ENCODE results near the gene LYAR.

DNA sequence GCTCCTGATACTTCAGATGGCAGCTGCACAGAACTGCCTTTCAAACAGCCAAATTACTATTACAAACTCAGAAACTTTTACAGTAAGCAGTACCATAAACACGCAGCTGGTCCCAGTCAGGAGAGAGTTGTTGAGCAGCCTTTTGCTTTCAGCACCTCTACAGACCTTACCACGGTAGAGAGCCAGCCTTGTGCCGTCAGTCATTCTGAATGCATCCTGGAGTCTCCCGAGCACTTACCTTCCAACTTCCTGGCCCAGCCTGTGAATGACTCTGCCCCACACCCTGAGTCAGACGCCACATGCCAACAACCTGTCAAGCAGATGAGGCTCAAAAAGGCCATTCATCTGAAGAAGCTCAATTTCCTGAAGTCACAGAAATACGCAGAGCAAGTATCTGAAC lies 12.5 kb upstream of the LYAR start:
- TF ChIP-seq, protein P1, sequence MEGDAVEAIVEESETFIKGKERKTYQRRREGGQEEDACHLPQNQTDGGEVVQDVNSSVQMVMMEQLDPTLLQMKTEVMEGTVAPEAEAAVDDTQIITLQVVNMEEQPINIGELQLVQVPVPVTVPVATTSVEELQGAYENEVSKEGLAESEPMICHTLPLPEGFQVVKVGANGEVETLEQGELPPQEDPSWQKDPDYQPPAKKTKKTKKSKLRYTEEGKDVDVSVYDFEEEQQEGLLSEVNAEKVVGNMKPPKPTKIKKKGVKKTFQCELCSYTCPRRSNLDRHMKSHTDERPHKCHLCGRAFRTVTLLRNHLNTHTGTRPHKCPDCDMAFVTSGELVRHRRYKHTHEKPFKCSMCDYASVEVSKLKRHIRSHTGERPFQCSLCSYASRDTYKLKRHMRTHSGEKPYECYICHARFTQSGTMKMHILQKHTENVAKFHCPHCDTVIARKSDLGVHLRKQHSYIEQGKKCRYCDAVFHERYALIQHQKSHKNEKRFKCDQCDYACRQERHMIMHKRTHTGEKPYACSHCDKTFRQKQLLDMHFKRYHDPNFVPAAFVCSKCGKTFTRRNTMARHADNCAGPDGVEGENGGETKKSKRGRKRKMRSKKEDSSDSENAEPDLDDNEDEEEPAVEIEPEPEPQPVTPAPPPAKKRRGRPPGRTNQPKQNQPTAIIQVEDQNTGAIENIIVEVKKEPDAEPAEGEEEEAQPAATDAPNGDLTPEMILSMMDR (conservative IDR thresholded peaks at IDR 0.05), result no peak
- TF ChIP-seq ZFX (IDR thresholded peaks at IDR 0.05), result no peak
